Stimulated activated CD4-positive, alpha-beta T cell treated with anti-CD3 and anti-CD28 coated beads, Interleukin-4, amount 100 ng/mL, for 48 hours (primary cell): ENCODE data around the gene MAST1.
"Not testable (repeated sequence)": the region's sequence is repeated elsewhere in the genome, so short reads cannot be mapped to it uniquely, and the experiment has no call there.

ENCODE experiments used
- DNase-seq, 2 donors: peaks; one replicate each; pipeline ENCODE4 v3.0.0-alpha.2; 2020; ENCODE audit warnings: low read depth in 2 of 2

MAST1 gene

GRCh38 chr19:12872255-12872654 lies 33.9 kb downstream of the MAST1 start:
- DNase-seq: no peak

DNA sequence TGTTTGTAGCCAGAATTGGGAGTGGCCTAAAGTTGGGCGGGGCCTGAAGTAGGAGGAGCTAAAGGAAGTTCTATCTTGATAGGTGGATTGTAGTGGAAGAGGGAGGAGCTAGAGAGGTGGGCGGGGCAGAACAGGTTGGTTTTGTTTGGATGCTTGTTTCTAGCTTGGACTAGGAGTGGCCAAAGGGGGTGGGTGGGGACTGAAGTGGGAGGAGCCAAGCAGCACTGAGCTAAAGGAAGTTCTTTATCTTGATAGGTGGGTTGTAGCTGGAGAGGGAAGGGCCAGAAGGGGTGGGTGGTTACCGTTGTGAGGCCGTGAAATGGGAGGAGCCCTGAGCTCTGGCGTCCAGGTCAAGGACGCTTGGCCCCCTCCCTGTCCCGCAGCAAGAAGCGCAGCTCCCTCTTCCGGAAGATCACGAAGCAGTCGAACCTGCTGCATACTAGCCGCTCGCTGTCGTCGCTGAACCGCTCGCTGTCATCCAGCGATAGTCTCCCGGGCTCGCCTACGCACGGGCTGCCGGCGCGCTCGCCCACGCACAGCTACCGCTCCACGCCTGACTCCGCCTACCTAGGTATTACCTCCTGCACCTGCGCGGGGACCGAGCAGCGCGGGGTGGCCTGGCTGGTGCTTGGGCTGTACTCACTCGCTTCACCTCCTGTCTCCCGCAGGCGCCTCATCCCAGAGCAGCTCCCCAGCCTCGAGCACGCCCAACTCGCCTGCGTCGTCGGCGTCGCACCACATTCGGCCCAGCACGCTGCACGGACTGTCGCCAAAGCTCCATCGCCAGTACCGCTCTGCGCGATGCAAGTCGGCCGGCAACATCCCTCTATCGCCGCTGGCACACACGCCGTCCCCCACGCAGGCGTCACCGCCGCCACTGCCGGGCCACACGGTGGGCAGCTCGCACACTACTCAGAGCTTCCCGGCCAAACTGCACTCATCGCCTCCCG lies 34.9 kb downstream of the MAST1 start:
- peak; percentile 48 to 64 for DNase-seq

DNA sequence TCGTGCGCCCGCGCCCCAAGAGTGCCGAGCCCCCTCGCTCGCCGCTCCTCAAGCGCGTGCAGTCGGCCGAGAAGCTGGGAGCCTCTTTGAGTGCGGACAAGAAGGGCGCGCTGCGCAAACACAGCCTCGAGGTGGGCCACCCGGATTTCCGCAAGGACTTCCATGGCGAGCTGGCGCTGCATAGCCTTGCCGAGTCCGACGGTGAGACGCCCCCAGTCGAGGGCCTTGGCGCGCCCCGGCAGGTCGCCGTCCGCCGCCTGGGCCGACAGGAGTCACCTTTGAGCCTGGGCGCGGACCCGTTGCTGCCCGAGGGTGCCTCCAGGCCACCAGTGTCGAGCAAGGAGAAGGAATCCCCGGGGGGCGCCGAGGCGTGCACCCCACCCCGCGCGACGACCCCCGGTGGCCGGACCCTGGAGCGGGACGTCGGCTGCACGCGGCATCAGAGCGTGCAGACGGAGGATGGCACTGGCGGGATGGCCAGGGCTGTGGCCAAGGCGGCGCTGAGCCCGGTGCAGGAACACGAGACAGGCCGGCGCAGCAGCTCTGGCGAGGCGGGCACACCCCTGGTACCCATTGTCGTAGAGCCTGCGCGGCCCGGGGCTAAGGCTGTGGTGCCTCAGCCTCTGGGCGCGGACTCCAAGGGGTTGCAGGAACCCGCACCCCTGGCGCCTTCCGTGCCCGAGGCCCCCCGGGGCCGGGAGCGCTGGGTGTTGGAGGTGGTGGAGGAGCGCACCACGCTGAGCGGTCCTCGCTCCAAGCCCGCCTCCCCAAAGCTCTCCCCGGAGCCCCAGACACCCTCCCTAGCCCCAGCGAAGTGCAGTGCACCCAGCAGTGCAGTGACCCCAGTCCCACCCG lies 35.8 kb downstream of the MAST1 start:
- DNase-seq: no peak

DNA sequence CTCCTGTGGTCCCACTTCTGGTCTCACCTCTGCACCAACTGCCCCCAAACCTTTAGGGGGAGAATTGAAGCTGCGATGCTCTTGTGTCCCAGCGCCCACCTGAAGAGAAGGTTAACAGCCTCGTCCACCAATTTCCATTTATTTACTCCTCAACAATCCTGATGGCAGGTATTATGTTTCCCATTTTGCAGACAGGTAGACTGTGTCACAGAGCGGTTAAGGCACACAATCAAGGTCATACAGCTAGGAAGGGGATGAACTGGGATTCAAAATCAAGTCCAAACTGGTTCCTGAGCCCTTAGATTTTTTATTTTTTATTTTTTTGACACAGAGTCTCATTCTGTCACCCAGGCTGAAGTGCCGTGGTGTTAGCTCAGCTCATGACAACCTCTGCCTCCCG lies 36.8 kb downstream of the MAST1 start:
- DNase-seq: no peak

DNA sequence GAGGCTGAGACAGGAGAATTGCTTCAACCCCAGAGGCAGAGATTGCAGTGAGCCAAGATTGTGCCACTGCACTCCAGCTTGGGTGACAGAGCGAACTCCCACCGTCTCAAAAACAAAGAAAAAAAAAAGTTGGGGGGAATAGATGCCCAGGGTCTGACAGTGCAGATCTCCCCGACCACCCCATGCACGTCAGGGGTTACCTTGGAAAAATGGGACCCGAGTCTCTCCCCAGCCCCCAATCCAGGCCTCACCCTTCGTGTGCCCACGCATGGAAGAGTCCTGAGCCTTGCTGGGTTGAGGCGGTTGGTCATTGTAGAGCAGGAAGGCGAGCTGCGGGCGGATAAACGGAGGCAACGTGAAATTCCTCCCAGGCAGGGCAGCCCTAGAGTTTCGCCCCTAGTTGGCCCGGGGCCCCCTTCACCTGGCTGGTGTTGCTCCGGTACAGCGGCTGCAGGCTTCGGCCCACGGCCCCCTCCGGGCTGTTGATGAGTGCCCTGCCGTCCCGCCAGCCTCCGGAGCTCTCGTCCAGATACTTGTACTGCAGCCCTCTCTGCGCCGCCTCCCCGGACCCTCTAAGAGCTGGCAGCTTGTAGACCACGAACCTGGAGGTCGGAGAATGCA lies 42.3 kb downstream of the MAST1 start:
- no peak for DNase-seq

DNA sequence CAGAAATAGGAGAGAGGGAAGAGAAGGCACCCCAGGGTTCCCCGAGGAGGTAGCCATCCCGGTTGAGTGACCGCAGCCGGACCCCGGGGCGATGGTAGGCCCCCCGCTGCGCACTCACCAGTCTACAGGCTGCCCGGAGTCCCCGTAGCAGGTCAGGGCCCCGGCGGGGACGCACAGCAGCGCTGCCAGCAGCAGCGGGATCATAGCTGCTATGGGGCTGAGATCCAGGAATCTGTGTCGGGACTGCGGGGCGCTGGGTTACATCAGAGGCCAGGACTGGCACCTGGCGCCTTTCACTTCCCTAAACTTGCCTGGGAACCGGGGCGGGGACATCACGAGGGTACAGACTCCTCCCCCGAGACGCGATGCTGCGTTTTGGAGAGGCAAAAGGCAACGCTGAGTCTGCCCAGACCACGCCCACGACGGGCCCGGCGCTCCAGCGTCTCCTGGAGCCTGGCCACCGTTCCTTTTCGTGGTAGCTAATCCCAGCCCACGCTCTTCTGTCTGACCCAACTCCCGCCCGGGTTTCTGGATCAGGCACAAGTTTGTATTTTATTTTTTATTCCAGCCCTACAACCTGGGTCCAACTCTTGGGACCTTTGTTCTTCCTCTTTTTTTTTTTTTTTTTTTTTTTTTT lies 43.0 kb downstream of the MAST1 start, which contains the start of gene DNASE2:
Gene DNASE2 (minus strand): TSS at position 278 of the 637 bp plus-strand sequence. CDS start 74 bp downstream, at position 204.
- peak; percentile 88 to 97 for DNase-seq

- DNase-seq: no peak
These were observed 44.3 kb downstream of the MAST1 start for GRCh38 chr19:12882589-12882988.

GRCh38 chr19:12884202-12884601 lies 45.9 kb downstream of the MAST1 start:
- DNase-seq: no peak

DNA sequence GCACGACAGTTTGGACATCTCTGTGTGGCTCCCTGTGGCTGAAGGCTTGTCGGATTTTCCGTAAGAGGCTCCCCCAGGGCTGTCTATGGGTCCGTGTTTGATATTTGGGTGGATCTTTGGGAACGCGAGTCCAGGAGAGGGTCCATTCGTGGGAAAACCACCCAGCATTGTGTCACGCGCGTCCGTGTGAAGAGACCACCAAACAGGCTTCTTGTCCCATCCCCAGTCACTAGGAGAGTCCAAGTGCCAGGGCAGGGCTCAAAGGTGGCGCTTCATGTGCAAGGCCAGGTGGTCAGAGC lies 46.3 kb downstream of the MAST1 start:
- no peak for DNase-seq

GRCh38 chr19:12884926-12885748 lies 46.8 kb downstream of the MAST1 start:
- DNase-seq: peak; percentile 88 to 93

- no peak for DNase-seq
These were observed 47.7 kb downstream of the MAST1 start for GRCh38 chr19:12885749-12886650.

GRCh38 chr19:12886651-12886968 lies 48.3 kb downstream of the MAST1 start:
- DNase-seq: no peak

- DNase-seq: no peak
These were observed 48.8 kb downstream of the MAST1 start, which contains the start of gene KLF1 for GRCh38 chr19:12886969-12887747. Gene KLF1 (minus strand): TSS chr19:12887201. CDS start chr19:12887140, 61 bp downstream.

DNA sequence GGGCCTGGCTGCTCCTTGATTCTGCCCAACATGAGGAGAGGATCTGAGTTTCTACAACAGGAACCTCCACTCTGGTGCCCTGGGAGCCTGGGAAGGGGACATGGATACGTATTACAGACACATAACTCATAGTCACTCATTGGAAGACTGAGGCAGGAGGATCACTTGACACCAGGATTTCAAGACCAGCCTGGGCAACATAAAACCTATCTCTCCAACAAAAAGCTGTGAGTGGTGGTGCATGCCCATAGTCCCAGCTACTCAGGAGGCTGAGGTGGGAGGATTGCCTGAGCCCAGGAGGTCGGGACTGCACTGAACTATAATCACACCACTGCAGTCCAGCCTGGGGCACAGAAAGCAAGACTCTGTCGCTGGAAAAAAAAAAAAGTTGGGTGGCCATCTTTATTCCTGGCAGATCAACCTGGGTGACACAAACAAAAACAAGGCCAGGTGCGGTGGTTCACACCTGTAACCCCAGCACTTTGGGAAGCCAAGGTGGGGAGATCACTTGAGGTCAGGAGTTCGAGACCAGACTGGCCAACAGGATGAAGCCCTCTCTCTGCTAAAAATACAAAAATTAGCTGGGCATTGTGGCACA lies 49.8 kb downstream of the MAST1 start:
- no peak for DNase-seq

- not testable (repeated sequence) for DNase-seq
These were observed 52.0 kb downstream of the MAST1 start for GRCh38 chr19:12890299-12890786.

GRCh38 chr19:12890787-12891552 lies 52.7 kb downstream of the MAST1 start, which contains the start of gene GCDH:
Gene GCDH (plus strand): TSS chr19:12891160. CDS start chr19:12891305, 145 bp downstream.
- DNase-seq: peak; percentile 92 to 95

- DNase-seq: no peak
These were observed 53.3 kb downstream of the MAST1 start for GRCh38 chr19:12891553-12892021.
